Measurements from ENCODE around the gene CAPZB.

CAPZB gene

GRCh38 chr1:19367584-19368041, 117.7 kb downstream of the CAPZB start:
- TF ChIP-seq POLR2AphosphoS5 (IDR thresholded peaks at IDR 0.05; ENCODE audit: low read depth, low read length): no peak
- TF ChIP-seq SIN3A (IDR thresholded peaks at IDR 0.05; ENCODE audit: borderline replicate concordance, insufficient read depth, low read length): no peak
- no peak for TF ChIP-seq REST (IDR thresholded peaks at IDR 0.05; ENCODE audit: insufficient read depth in 1 of 2, low read depth in 2 of 2, low read length in 2 of 2)
- TF ChIP-seq TAF1 (IDR thresholded peaks at IDR 0.05; ENCODE audit: borderline replicate concordance, insufficient read depth, low read length): no peak
- TF ChIP-seq FOXP2 (optimal IDR thresholded peaks at IDR 0.05; ENCODE audit: borderline replicate concordance, extremely low read depth, extremely low read length, insufficient read depth): no peak

GRCh38 chr1:19366599-19367536, 118.5 kb downstream of the CAPZB start:
- TF ChIP-seq POLR2AphosphoS5 (IDR thresholded peaks at IDR 0.05; ENCODE audit: low read depth, low read length): no peak
- no peak for TF ChIP-seq FOXP2 (optimal IDR thresholded peaks at IDR 0.05; ENCODE audit: borderline replicate concordance, extremely low read depth, extremely low read length, insufficient read depth)
- no peak for TF ChIP-seq REST (IDR thresholded peaks at IDR 0.05; ENCODE audit: insufficient read depth in 1 of 2, low read depth in 2 of 2, low read length in 2 of 2)
- no peak for TF ChIP-seq SIN3A (IDR thresholded peaks at IDR 0.05; ENCODE audit: borderline replicate concordance, insufficient read depth, low read length)

DNA sequence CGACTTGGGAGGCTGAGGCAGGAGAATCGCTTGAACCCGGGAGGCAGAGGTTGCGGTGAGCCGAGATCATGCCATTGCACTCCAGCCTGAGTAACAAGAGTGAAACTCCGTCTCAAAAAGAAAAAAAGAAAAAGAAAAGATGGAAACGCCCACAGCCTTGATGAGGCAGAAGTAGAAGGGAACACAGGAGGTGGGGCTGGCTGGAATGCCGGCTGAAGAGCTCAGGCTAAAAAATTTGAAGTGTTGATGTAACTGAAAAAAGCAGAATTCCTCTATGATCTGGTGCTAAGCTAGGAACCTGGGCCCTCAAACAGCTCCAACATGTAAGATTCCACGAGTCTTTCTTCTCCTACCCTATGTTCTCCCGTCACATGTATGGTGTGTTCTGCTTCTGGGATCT, 119.6 kb downstream of the CAPZB start:
- TF ChIP-seq TAF1 (IDR thresholded peaks at IDR 0.05; ENCODE audit: borderline replicate concordance, insufficient read depth, low read length): no peak
- TF ChIP-seq FOXP2 (optimal IDR thresholded peaks at IDR 0.05; ENCODE audit: borderline replicate concordance, extremely low read depth, extremely low read length, insufficient read depth): no peak
- no peak for TF ChIP-seq SIN3A (IDR thresholded peaks at IDR 0.05; ENCODE audit: borderline replicate concordance, insufficient read depth, low read length)
- TF ChIP-seq POLR2AphosphoS5 (IDR thresholded peaks at IDR 0.05; ENCODE audit: low read depth, low read length): no peak
- TF ChIP-seq REST (IDR thresholded peaks at IDR 0.05; ENCODE audit: insufficient read depth in 1 of 2, low read depth in 2 of 2, low read length in 2 of 2): no peak

- no peak for TF ChIP-seq SIN3A (IDR thresholded peaks at IDR 0.05; ENCODE audit: borderline replicate concordance, insufficient read depth, low read length)
Measured at GRCh38 chr1:19363536-19364152, 121.7 kb downstream of the CAPZB start.

GRCh38 chr1:19361611-19362147, 123.7 kb downstream of the CAPZB start:
- no peak for TF ChIP-seq POLR2AphosphoS5 (IDR thresholded peaks at IDR 0.05; ENCODE audit: low read depth, low read length)
- TF ChIP-seq FOXP2 (optimal IDR thresholded peaks at IDR 0.05; ENCODE audit: borderline replicate concordance, extremely low read depth, extremely low read length, insufficient read depth): no peak
- TF ChIP-seq TAF1 (IDR thresholded peaks at IDR 0.05; ENCODE audit: borderline replicate concordance, insufficient read depth, low read length): no peak
- TF ChIP-seq SIN3A (IDR thresholded peaks at IDR 0.05; ENCODE audit: borderline replicate concordance, insufficient read depth, low read length): no peak
- no peak for TF ChIP-seq REST (IDR thresholded peaks at IDR 0.05; ENCODE audit: insufficient read depth in 1 of 2, low read depth in 2 of 2, low read length in 2 of 2)
